MM.1S (cell line): ENCODE data around the gene SEMA4D.

Experiments
- CTCF ChIP-seq: fragments of 300-600 bp; sonication (generic); IDR thresholded peaks from 2 replicates; pipeline ENCODE4 v1.5.1; 2016; ENCODE audit warnings: antibody characterized with exemption, low read length, mixed read lengths
- EZH2 ChIP-seq: fragments of 300-600 bp; sonication (generic); optimal IDR thresholded peaks from 2 replicates; pipeline ENCODE3; 2017; ENCODE audit warnings: low read depth, mild to moderate bottlenecking, antibody characterized with exemption, low read length, mixed read lengths

- TF ChIP-seq CTCF, result no peak
- TF ChIP-seq EZH2, result no peak
These were observed 21.9 kb downstream of the SEMA4D start for GRCh38 chr9:89475891-89476440.
